Measurements from ENCODE around the gene VAPB. TPM values are rescaled to one million over a fixed set of nuclear protein-coding genes. Genes with fewer than 3 reads are reported as not detected.

The VAPB gene
- total RNA-seq, 1 experiment from 2014 or later, result 65.1 TPM

DNA sequence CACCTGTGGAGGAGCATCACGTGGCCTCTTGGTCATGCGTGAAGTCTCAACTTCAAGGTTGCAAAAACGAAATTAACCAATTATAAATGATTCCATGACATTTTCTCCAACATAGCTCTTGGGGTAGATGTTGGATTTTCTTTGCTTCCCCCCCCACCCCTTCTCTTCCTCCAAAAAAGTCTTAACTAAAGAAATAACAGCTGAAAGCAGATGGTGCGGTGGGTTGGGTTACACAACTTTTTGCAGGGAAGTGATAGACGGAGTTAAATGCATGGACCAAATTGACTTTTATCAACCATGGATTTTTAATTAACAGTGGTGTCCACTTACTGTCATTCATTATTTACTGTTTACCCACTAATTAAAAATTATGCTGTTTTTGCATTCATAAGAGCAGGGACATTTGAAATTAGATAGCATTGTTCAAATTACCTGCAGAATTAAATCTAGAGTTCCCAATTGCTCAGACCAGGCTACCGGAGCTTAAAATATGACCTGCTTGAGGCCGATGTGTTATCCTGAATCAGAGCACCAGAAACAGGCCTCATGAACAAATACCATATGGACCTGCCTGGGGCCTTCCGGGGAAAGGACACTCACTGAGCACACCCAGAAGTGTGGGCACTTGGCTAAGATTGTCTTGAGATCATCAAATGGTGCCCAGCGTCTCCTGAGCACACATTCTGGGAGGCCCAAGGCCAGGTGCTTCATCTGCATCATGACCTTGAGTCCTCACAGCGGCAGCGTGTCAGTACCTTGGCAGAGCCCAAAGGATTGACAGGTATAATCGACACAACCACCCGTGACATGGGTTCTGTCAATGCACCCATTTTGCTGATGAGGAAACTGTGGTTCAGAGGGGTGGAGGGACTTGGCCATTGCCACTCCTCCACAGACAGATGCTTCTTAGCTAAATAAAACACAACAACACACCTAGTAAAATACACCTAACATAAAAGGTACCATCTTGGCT is 84.7 kb downstream of the VAPB start:
- Histone ChIP-seq H2BK20ac (ENCODE audit: low read depth, low read length, poor library complexity, severe bottlenecking) (no peak overlapping the region), H3K79me1 (ENCODE audit: insufficient read depth, low read depth, low read length, poor library complexity, severe bottlenecking) (no peaks in the 10 kb centered on the region), H2AK5ac (ENCODE audit: insufficient read length, low read length) (no peak overlapping the region), H3K56ac (ENCODE audit: insufficient read length, low read depth, low read length) (no peak overlapping the region), H3K18ac (ENCODE audit: insufficient read length, low read depth, low read length) (no peak overlapping the region), H2AFZ (ENCODE audit: low read length) (no peak overlapping the region), H3K4me1 (ENCODE audit: insufficient read depth, low read length) (no peaks in the 10 kb centered on the region), H3K27ac (ENCODE audit: insufficient read length, low read depth, low read length) (no peak overlapping the region), H3K9ac (ENCODE audit: extremely low read depth, insufficient read length, low read length) (no peak overlapping the region), H3K4ac (ENCODE audit: low read depth, low read length) (no peak overlapping the region), H4K91ac (ENCODE audit: insufficient read length, low read depth, low read length) (no peak overlapping the region), H3K23ac (ENCODE audit: insufficient read length, low read depth, low read length) (no peak overlapping the region), H3K14ac (ENCODE audit: insufficient read depth, low read length) (no peak overlapping the region), H3K4me2 (ENCODE audit: insufficient read depth, insufficient read length, low read length) (no peak overlapping the region), H3K23me2 (ENCODE audit: insufficient read length, low read depth, low read length, poor library complexity, severe bottlenecking) (no peaks in the 10 kb centered on the region), H4K20me1 (ENCODE audit: control insufficient read depth, insufficient read depth, insufficient read length) (no peaks in the 10 kb centered on the region), H3T11ph (ENCODE audit: low read length) (no peak overlapping the region), H3K9me3 (ENCODE audit: control insufficient read depth, low read depth, low read length) (peaks cover 5% of the 10 kb centered on the region), H2BK120ac (ENCODE audit: low read depth, low read length, poor library complexity, severe bottlenecking) (no peak overlapping the region), H4K5ac (ENCODE audit: insufficient read length, low read depth, low read length) (no peak overlapping the region), H4K8ac (replicated peaks; ENCODE audit: insufficient read length, low read depth, low read length) (no peak overlapping the region), H3K27me3 (ENCODE audit: insufficient read depth, low read length) (no peaks in the 10 kb centered on the region), H2BK15ac (ENCODE audit: low read depth, low read length) (no peak overlapping the region), H2BK5ac (ENCODE audit: insufficient read length, low read length) (no peak overlapping the region), H2BK12ac (ENCODE audit: insufficient read length, low read depth, low read length) (no peak overlapping the region), H3K79me2 (ENCODE audit: insufficient read depth, low read length) (no peaks in the 10 kb centered on the region)
- H3K9me3 Mint-ChIP-seq, result peaks cover 20 to 25% of the 10 kb centered on the region in 2 experiments
- no CpG with 5 or more reads among the region's 13 CpGs for WGBS (ENCODE audit: extremely low coverage, insufficient read length, low lambda C conversion rate)
- H3K36me3 Mint-ChIP-seq (ENCODE audit: insufficient read depth in 1 of 3, low read depth in 3 of 3), result peaks cover 7 to 19% (median 15%) of the 10 kb centered on the region in 3 experiments
- no peak overlapping the region for H3K4me3 Mint-ChIP-seq
- peaks cover 2% of the 10 kb centered on the region; the same call in 1 of the 2 replicates for H3K27me3 Mint-ChIP-seq (ENCODE audit: low read depth)
- no peak for DNase-seq
- H3K4me1 Mint-ChIP-seq, result peaks cover 3 to 6% of the 10 kb centered on the region in 2 experiments
- no peak for TF ChIP-seq CTCF (conservative IDR thresholded peaks at IDR 0.05)
- H3K27ac Mint-ChIP-seq, result no peak overlapping the region
